OCI-LY7 (cell line): Measurements from ENCODE around the gene EIF3C.
"Not testable (repeated sequence)": the region's sequence is repeated elsewhere in the genome, so short reads cannot be mapped to it uniquely, and the experiment has no call there.

Experiments
- EZH2phosphoT487 ChIP-seq: fragments of 200-600 bp; sonication (generic); IDR thresholded peaks from 2 replicates; pipeline ENCODE4 v1.6.1; 2018; ENCODE audit warnings: low read depth, borderline replicate concordance, mild to moderate bottlenecking, mixed run types, antibody characterized with exemption, low read length, moderate library complexity, mixed read lengths
- TF ChIP-seq, protein P1 (sequence below): fragments of 200-600 bp; sonication (generic); conservative IDR thresholded peaks from 2 replicates; pipeline ENCODE4 v1.5.1; 2014; ENCODE audit warnings: mild to moderate bottlenecking, antibody characterized with exemption, low read length, moderate library complexity, mixed read lengths

DNA sequence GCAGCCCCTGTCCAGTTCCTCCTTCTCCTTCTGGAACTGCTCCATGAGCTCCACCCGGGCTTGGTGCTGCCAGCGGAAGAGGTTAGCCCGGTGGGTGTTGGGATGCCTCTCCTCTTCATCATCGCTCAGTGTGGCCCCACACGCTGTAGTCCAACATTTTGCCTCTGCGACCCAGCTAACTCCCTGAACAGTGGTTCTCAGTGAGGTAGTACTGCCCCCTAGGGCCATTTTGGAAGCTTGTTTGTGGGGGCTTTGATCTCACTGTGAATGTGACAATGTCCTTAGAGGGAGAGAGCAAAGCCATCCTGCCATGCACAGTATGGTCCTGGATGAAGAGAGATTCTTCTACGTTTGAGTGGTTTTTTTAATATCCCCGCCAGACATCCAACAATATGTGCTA lies 9.9 kb upstream of the EIF3C start:
- TF ChIP-seq, protein P1, sequence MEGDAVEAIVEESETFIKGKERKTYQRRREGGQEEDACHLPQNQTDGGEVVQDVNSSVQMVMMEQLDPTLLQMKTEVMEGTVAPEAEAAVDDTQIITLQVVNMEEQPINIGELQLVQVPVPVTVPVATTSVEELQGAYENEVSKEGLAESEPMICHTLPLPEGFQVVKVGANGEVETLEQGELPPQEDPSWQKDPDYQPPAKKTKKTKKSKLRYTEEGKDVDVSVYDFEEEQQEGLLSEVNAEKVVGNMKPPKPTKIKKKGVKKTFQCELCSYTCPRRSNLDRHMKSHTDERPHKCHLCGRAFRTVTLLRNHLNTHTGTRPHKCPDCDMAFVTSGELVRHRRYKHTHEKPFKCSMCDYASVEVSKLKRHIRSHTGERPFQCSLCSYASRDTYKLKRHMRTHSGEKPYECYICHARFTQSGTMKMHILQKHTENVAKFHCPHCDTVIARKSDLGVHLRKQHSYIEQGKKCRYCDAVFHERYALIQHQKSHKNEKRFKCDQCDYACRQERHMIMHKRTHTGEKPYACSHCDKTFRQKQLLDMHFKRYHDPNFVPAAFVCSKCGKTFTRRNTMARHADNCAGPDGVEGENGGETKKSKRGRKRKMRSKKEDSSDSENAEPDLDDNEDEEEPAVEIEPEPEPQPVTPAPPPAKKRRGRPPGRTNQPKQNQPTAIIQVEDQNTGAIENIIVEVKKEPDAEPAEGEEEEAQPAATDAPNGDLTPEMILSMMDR = not testable (repeated sequence)
- not testable (repeated sequence) for TF ChIP-seq EZH2phosphoT487
